HEK293 (cell line): Measurements from ENCODE around the gene KCNT1.

Experiments used
- CTCF ChIP-seq: fragments of 450-650 bp; formaldehyde crosslinking; IDR thresholded peaks from 2 replicates; pipeline ENCODE4 v1.5.1; 2016; ENCODE audit warnings: missing biosample characterization, missing genetic modification characterization
- REST ChIP-seq: fragments of 450-650 bp; formaldehyde crosslinking; IDR thresholded peaks from 2 replicates; pipeline ENCODE4 v1.5.1; 2016; ENCODE audit warnings: missing biosample characterization, missing genetic modification characterization
- YY1 ChIP-seq: fragments of 450-650 bp; formaldehyde crosslinking; IDR thresholded peaks from 2 replicates; pipeline ENCODE4 v1.5.1; 2018; ENCODE audit warnings: missing biosample characterization, missing genetic modification characterization
- ZBTB49 ChIP-seq: fragments of 450-650 bp; formaldehyde crosslinking; IDR thresholded peaks from 2 replicates; pipeline ENCODE4 v1.5.1; 2016; ENCODE audit warnings: missing biosample characterization, missing genetic modification characterization, low read depth
- ZNF121 ChIP-seq: fragments of 450-650 bp; formaldehyde crosslinking; IDR thresholded peaks from 2 replicates; pipeline ENCODE4 v1.5.1; 2016; ENCODE audit warnings: missing biosample characterization, missing genetic modification characterization
- ZNF146 ChIP-seq: fragments of 450-650 bp; formaldehyde crosslinking; IDR thresholded peaks from 2 replicates; pipeline ENCODE4 v1.5.1; 2016; ENCODE audit warnings: missing biosample characterization, missing genetic modification characterization
- ZNF148 ChIP-seq: fragments of 450-650 bp; formaldehyde crosslinking; IDR thresholded peaks from 2 replicates; pipeline ENCODE4 v1.5.0; 2017; ENCODE audit warnings: missing biosample characterization, missing genetic modification characterization, borderline replicate concordance
- ZNF488 ChIP-seq: fragments of 450-650 bp; formaldehyde crosslinking; IDR thresholded peaks from 2 replicates; pipeline ENCODE4 v1.5.1; 2016; ENCODE audit warnings: missing biosample characterization, missing genetic modification characterization
- ZNF529 ChIP-seq: fragments of 450-650 bp; formaldehyde crosslinking; IDR thresholded peaks from 2 replicates; pipeline ENCODE4 v1.5.1; 2017; ENCODE audit warnings: missing genetic modification characterization, missing biosample characterization; ENCODE audit not compliant: insufficient replicate concordance
- ZNF558 ChIP-seq: fragments of 450-650 bp; formaldehyde crosslinking; IDR thresholded peaks from 2 replicates; pipeline ENCODE4 v1.5.1; 2016; ENCODE audit warnings: missing biosample characterization, missing genetic modification characterization

GRCh38 chr9:135701067-135701958 lies 672 bp upstream of the KCNT1 start:
- TF ChIP-seq ZNF146 (tag by site-specific recombination) (no peak), ZNF488 (tag by site-specific recombination) (no peak), ZNF558 (tag by site-specific recombination) (no peak), CTCF (no peak), ZNF529 (tag by site-specific recombination) (no peak), ZNF121 (tag by site-specific recombination) (no peak), REST (tag by site-specific recombination) (no peak), YY1 (tag by site-specific recombination) (no peak), ZBTB49 (no peak), ZNF148 (tag by site-specific recombination) (no peak)
